Measurements from ENCODE around the gene MRPL53. TPM values are rescaled to one million over a fixed set of nuclear protein-coding genes. Genes with fewer than 3 reads are reported as not detected.

MRPL53 gene
- total and polyA plus RNA-seq, 2 experiments from 2014 or later = 18.5 to 71.0 TPM

GRCh38 chr2:74505448-74506246, 33.2 kb upstream of the MRPL53 start:
- peaks cover 27% of the 10 kb centered on the region for H3K4me1 ChIP-seq (ENCODE audit: insufficient read depth)
- peaks cover 26% of the 10 kb centered on the region for H3K79me2 ChIP-seq (ENCODE audit: insufficient read depth)
- in situ Hi-C loops (cut with MboI) = no loop called here
- H3F3A ChIP-seq (ENCODE audit: insufficient read depth) = peaks cover 18% of the 10 kb centered on the region
- H3K9ac ChIP-seq = no peak overlapping the region
- peak overlapping the region; percentile 96; the same call in 1 of the 2 replicates for H3K27ac ChIP-seq
- H3K9me2 ChIP-seq (ENCODE audit: insufficient read depth) = no peaks in the 10 kb centered on the region
- H3K9me3 ChIP-seq (ENCODE audit: low read depth) = no peaks in the 10 kb centered on the region
- no peak overlapping the region for H2AFZ ChIP-seq
- no peak for TF ChIP-seq EZH2phosphoT487 (IDR thresholded peaks at IDR 0.05; ENCODE audit: insufficient read depth, low read depth)
- TF ChIP-seq EZH2 (IDR thresholded peaks at IDR 0.05; ENCODE audit: insufficient read depth, poor library complexity, severe bottlenecking) = no peak
- H3K4me2 ChIP-seq (ENCODE audit: unreplicated experiment) = peak overlapping the region; percentile 94
- no peaks in the 10 kb centered on the region for H3K36me3 ChIP-seq (ENCODE audit: low read depth)
- no peaks in the 10 kb centered on the region for H3K27me3 ChIP-seq (replicated peaks; ENCODE audit: insufficient read depth)
- 96 to 97% methylated on average over 14 of the region's 14 CpGs for WGBS, 2 experiments (ENCODE audit: low coverage in 1 of 2, low lambda C conversion rate in 2 of 2, missing lambda C conversion rate in 2 of 2)
- H4K20me1 ChIP-seq (ENCODE audit: insufficient read depth) = no peaks in the 10 kb centered on the region
- peak overlapping the region; percentile 90 for H3K4me3 ChIP-seq
- no peak for DNase-seq

GRCh38 chr2:74504591-74504990, 32.1 kb upstream of the MRPL53 start:
- no peaks in the 10 kb centered on the region for H3K27me3 ChIP-seq (replicated peaks; ENCODE audit: insufficient read depth)
- H3K36me3 ChIP-seq (ENCODE audit: low read depth) = no peaks in the 10 kb centered on the region
- peaks cover 27% of the 10 kb centered on the region for H3K4me1 ChIP-seq (ENCODE audit: insufficient read depth)
- no peak for TF ChIP-seq EZH2 (IDR thresholded peaks at IDR 0.05; ENCODE audit: insufficient read depth, poor library complexity, severe bottlenecking)
- TF ChIP-seq EZH2phosphoT487 (IDR thresholded peaks at IDR 0.05; ENCODE audit: insufficient read depth, low read depth) = no peak
- no peak overlapping the region for H2AFZ ChIP-seq
- peak; percentile 18 for DNase-seq
- H3K9ac ChIP-seq = no peak overlapping the region
- H3K9me2 ChIP-seq (ENCODE audit: insufficient read depth) = no peaks in the 10 kb centered on the region
- H3K9me3 ChIP-seq (ENCODE audit: low read depth) = no peaks in the 10 kb centered on the region
- no peak overlapping the region for H3K27ac ChIP-seq
- peaks cover 18% of the 10 kb centered on the region for H3F3A ChIP-seq (ENCODE audit: insufficient read depth)
- no peaks in the 10 kb centered on the region for H4K20me1 ChIP-seq (ENCODE audit: insufficient read depth)
- in situ Hi-C loops (cut with MboI) = loop anchor here (5.0 kb wide), 1 partner anchor 83 kb away; no protein-coding TSS in a partner anchor
- WGBS, 2 experiments (ENCODE audit: low coverage in 1 of 2, low lambda C conversion rate in 2 of 2, missing lambda C conversion rate in 2 of 2) = 81% methylated on average over 3 of the region's 3 CpGs
- H3K4me3 ChIP-seq = no peak overlapping the region
- no peak overlapping the region for H3K4me2 ChIP-seq (ENCODE audit: unreplicated experiment)
- H3K79me2 ChIP-seq (ENCODE audit: insufficient read depth) = peaks cover 26% of the 10 kb centered on the region

GRCh38 chr2:74503506-74504475, 31.3 kb upstream of the MRPL53 start:
- Histone ChIP-seq H3K27me3 (replicated peaks; ENCODE audit: insufficient read depth) (no peaks in the 10 kb centered on the region), H3K9ac (peak overlapping the region; percentile 74), H3K36me3 (ENCODE audit: low read depth) (no peaks in the 10 kb centered on the region), H3K4me3 (peak overlapping the region; percentile 76), H3K9me3 (ENCODE audit: low read depth) (no peaks in the 10 kb centered on the region), H3K4me1 (ENCODE audit: insufficient read depth) (peaks cover 27% of the 10 kb centered on the region), H3K4me2 (ENCODE audit: unreplicated experiment) (peak overlapping the region; percentile 92), H2AFZ (peak overlapping the region; percentile 84), H3K79me2 (ENCODE audit: insufficient read depth) (peaks cover 26% of the 10 kb centered on the region), H3K27ac (peak overlapping the region; percentile 56), H3K9me2 (ENCODE audit: insufficient read depth) (no peaks in the 10 kb centered on the region), H4K20me1 (ENCODE audit: insufficient read depth) (no peaks in the 10 kb centered on the region), H3F3A (ENCODE audit: insufficient read depth) (peaks cover 18% of the 10 kb centered on the region)
- WGBS, 2 experiments (ENCODE audit: low coverage in 1 of 2, low lambda C conversion rate in 2 of 2, missing lambda C conversion rate in 2 of 2) = 51 to 59% methylated on average over 29 to 45 of the region's 45 CpGs
- DNase-seq = no peak
- TF ChIP-seq EZH2 (IDR thresholded peaks at IDR 0.05; ENCODE audit: insufficient read depth, poor library complexity, severe bottlenecking) = no peak
- no peak for TF ChIP-seq EZH2phosphoT487 (IDR thresholded peaks at IDR 0.05; ENCODE audit: insufficient read depth, low read depth)
- in situ Hi-C loops (cut with MboI) = loop anchor here (5.0 kb wide), 1 partner anchor 84 kb away; no protein-coding TSS in a partner anchor

Data from GM23248 (cell line).